A549 (cell line): Measurements from ENCODE around the gene GTF2IRD1. TPM values are rescaled to one million over a fixed set of nuclear protein-coding genes. Genes with fewer than 3 reads are reported as not detected.
A peak's percentile ranks its signal among the peaks of the same experiment; 100 is the strongest.

Experiments used
- ATAC-seq, 2 experiments: fragments of 200-7000 bp in 1 of 2; fragments of >200 bp in 1 of 2; cut with Nextera tagmentation in 1 of 2; cut with Tn5 transposase in 1 of 2; 3 replicates each; pipeline versions ENCODE4 v1.8.0 to v1.9.1; 2018 to 2020; ENCODE audit warnings: mild to moderate bottlenecking in 1 of 2, moderate library complexity in 1 of 2
- CTCF ChIA-PET: fragments of 300-600 bp; sonication (Branson Sonifier 250); formaldehyde crosslinking; extraction: SDS; loops from one replicate; lab custom pipeline; 2021; ENCODE audit warnings: antibody characterized with exemption, inconsistent platforms; lab: Yijun Ruan, JAX
- POLR2A ChIA-PET: fragments of 350-600 bp; formaldehyde crosslinking; extraction: SDS; loops from one replicate; lab custom pipeline; 2021; ENCODE audit warnings: antibody characterized with exemption, inconsistent platforms; lab: Yijun Ruan, JAX
- DNase-seq, 2 experiments: peaks; one replicate each; pipeline versions ENCODE4 v3.0.0 to v3.0.0-alpha.2; 2011 to 2016; ENCODE audit warnings: low read depth in 1 of 2, low spot score in 1 of 2
- FAIRE-seq: peaks from 2 replicates; lab custom pipeline; 2011; peaks lifted over from hg19 to GRCh38; lab: Jason Lieb, UNC
- H3K27ac ChIP-seq, 2 experiments: fragments of >200 bp; sonication (Bioruptor Twin); formaldehyde crosslinking; 3 replicates each; pipeline ENCODE4 v1.5.1; 2016 to 2017
- H3K4me1 ChIP-seq: fragments of >200 bp; sonication (Bioruptor Twin); formaldehyde crosslinking; 3 replicates; pipeline ENCODE4 v1.6.1; 2016
- H3K4me2 ChIP-seq: fragments of >200 bp; sonication (Bioruptor Twin); formaldehyde crosslinking; 3 replicates; pipeline ENCODE4 v1.6.1; 2016
- H3K4me3 ChIP-seq: fragments of >200 bp; sonication (Bioruptor Twin); formaldehyde crosslinking; 3 replicates; pipeline ENCODE4 v1.5.1; 2016
- H3K9me3 ChIP-seq: fragments of >200 bp; sonication (Bioruptor Twin); formaldehyde crosslinking; 3 replicates; pipeline ENCODE4 v1.6.1; 2016
- ATOH8 ChIP-seq: fragments of 250-450 bp; sonication (Bioruptor Pico); IDR thresholded peaks from 2 replicates; pipeline ENCODE4 v1.5.0; 2020; ENCODE audit warnings: low read depth, mild to moderate bottlenecking, moderate library complexity
- CBX8 ChIP-seq: fragments of 200-600 bp; sonication (generic); IDR thresholded peaks from 2 replicates; pipeline ENCODE4 v1.6.1; 2016
- CTCF ChIP-seq: fragments of >200 bp; sonication (Bioruptor Twin); formaldehyde crosslinking; IDR thresholded peaks from 3 replicates; pipeline ENCODE4 v1.5.1; 2016
- E2F6 ChIP-seq: IDR thresholded peaks from 2 replicates; pipeline ENCODE4 v1.6.1; 2012; ENCODE audit warnings: low read depth, borderline replicate concordance
- EHMT2 ChIP-seq: fragments of 200-600 bp; sonication (generic); IDR thresholded peaks from 2 replicates; pipeline ENCODE4 v1.6.1; 2016; ENCODE audit warnings: antibody characterized with exemption, low read depth, mild to moderate bottlenecking, moderate library complexity
- ESRRA ChIP-seq: fragments of 150-350 bp; IDR thresholded peaks from 2 replicates; pipeline ENCODE4 v1.6.1; 2014; ENCODE audit warnings: mild to moderate bottlenecking, low read length, borderline replicate concordance
- FOSB ChIP-seq: fragments of 250-450 bp; sonication (Bioruptor Pico); IDR thresholded peaks from 2 replicates; pipeline ENCODE4 v1.5.0; 2020; ENCODE audit warnings: mild to moderate bottlenecking, moderate library complexity
- GATA3 ChIP-seq: IDR thresholded peaks from 2 replicates; pipeline ENCODE4 v1.6.1; 2012; ENCODE audit warnings: borderline replicate concordance
- HOXA7 ChIP-seq: fragments of 250-450 bp; sonication (Bioruptor Pico); IDR thresholded peaks from 2 replicates; pipeline ENCODE4 v1.5.0; 2020; ENCODE audit warnings: mild to moderate bottlenecking, moderate library complexity
- HOXB13 ChIP-seq: fragments of 250-450 bp; sonication (Bioruptor Pico); IDR thresholded peaks from 2 replicates; pipeline ENCODE4 v1.5.0; 2020; ENCODE audit warnings: low read depth, mild to moderate bottlenecking, moderate library complexity
- MAFK ChIP-seq: fragments of 450-650 bp; IDR thresholded peaks from 2 replicates; pipeline ENCODE4 v1.6.1; 2014; ENCODE audit not compliant: partially characterized antibody
- MYC ChIP-seq: IDR thresholded peaks from 2 replicates; pipeline ENCODE4 v1.6.1; 2012; ENCODE audit warnings: mild to moderate bottlenecking, inconsistent platforms, low read length, improper control_type of control experiment, borderline replicate concordance
- NFE2L2 ChIP-seq: fragments of 150-350 bp; conservative IDR thresholded peaks from 2 replicates; pipeline ENCODE4 v1.6.1; 2014; ENCODE audit warnings: low read length
- NPAS2 ChIP-seq: fragments of 250-450 bp; sonication (Bioruptor Pico); IDR thresholded peaks from 2 replicates; pipeline ENCODE4 v1.8.0; 2022; ENCODE audit warnings: mild to moderate bottlenecking, moderate library complexity, borderline replicate concordance
- POLR2A ChIP-seq: IDR thresholded peaks from 2 replicates; pipeline ENCODE4 v1.6.1; 2012; ENCODE audit warnings: mild to moderate bottlenecking, low read length
- RFX5 ChIP-seq: fragments of 450-650 bp; IDR thresholded peaks from 2 replicates; pipeline ENCODE4 v1.7.1; 2014; ENCODE audit warnings: antibody characterized with exemption, mild to moderate bottlenecking, moderate library complexity
- RNF2 ChIP-seq: fragments of 200-600 bp; sonication (generic); IDR thresholded peaks from 2 replicates; pipeline ENCODE4 v1.6.1; 2016; ENCODE audit warnings: low read depth, mild to moderate bottlenecking, antibody characterized with exemption, moderate library complexity, borderline replicate concordance
- TP53 ChIP-seq: fragments of 250-450 bp; sonication (Bioruptor Pico); IDR thresholded peaks from 2 replicates; pipeline ENCODE4 v1.5.0; 2021; ENCODE audit warnings: mild to moderate bottlenecking, moderate library complexity
- USF2 ChIP-seq: fragments of 450-650 bp; IDR thresholded peaks from 2 replicates; pipeline ENCODE4 v1.6.1; 2014; ENCODE audit warnings: antibody characterized with exemption
- ZC3H11A ChIP-seq: fragments of 450-650 bp; IDR thresholded peaks from 2 replicates; pipeline ENCODE4 v1.6.1; 2014; ENCODE audit warnings: antibody characterized with exemption, mild to moderate bottlenecking
- ZSCAN20 ChIP-seq: fragments of 250-450 bp; sonication (Bioruptor Pico); IDR thresholded peaks from 2 replicates; pipeline ENCODE4 v1.8.0; 2022; ENCODE audit warnings: mild to moderate bottlenecking, moderate library complexity
- WGBS: methylation state at CpG from one replicate; pipeline ENCODE4 v1.1.6; 2017; ENCODE audit errors: missing lambda C conversion rate; 5-methylcytosine and 5-hydroxymethylcytosine counted together
- polyA plus RNA-seq, 4 experiments: library from polyadenylated mRNA; depleted of rRNA in 3 of 4; stranded (reverse); fragments of >200 nt; fragmentation: RNase III in 1 of 4; extraction: RNeasy Plus Mini Kit Qiagen cat#74134 plus additional on column Dnase treatment in 1 of 4; gene quantifications; 2 replicates in 3 of 4; 3 replicates in 1 of 4; pipeline ENCODE4 v1.2.3, GENCODE V29; 2011 to 2017

The GTF2IRD1 gene
- polyA plus RNA-seq, 2 of the 4 experiments (the other 2 are of a cell fraction), result 19.9 to 20.5 TPM

- Histone ChIP-seq H3K4me2 (no peak overlapping the region), H3K4me3 (no peak overlapping the region), H3K4me1 (peaks cover 11% of the 10 kb centered on the region), H3K27ac (no peak overlapping the region), H3K9me3 (no peaks in the 10 kb centered on the region)
- DNase-seq (no peak), ATAC-seq (no peak), FAIRE-seq (no peak)
- ChIA-PET CTCF (interaction anchor here (0.6 to 1.6 kb wide), 5 partner anchors 10 to 207 kb away, joined by 3 to 6 read pairs (median 5); no protein-coding TSS in a partner anchor), POLR2A (interaction anchor here (1.2 kb wide), 1 partner anchor 16 kb away, joined by 3 read pairs; no protein-coding TSS in a partner anchor)
- no peak for TF ChIP-seq CBX8
- TF ChIP-seq MYC, result no peak
- TF ChIP-seq HOXA7 (CRISPR knock-in tag), result no peak
- TF ChIP-seq EHMT2, result no peak
- WGBS, result 93% methylated on average over 4 of the region's 4 CpGs
Measured at GRCh38 chr7:74498354-74498753, 44.6 kb downstream of the GTF2IRD1 start.

GRCh38 chr7:74498996-74499834, 45.5 kb downstream of the GTF2IRD1 start:
- H3K9me3 ChIP-seq, result no peaks in the 10 kb centered on the region
- FAIRE-seq (peak; percentile 92), ATAC-seq (no peak), DNase-seq (no peak)
- 85% methylated on average over 8 of the region's 8 CpGs for WGBS
- ChIA-PET CTCF (interaction anchor here (0.6 to 1.6 kb wide), 4 partner anchors 10 to 206 kb away, joined by 4 to 6 read pairs (median 5); no protein-coding TSS in a partner anchor), POLR2A (interaction anchor here (1.2 kb wide), 1 partner anchor 15 kb away, joined by 3 read pairs; no protein-coding TSS in a partner anchor)
- peaks cover 11% of the 10 kb centered on the region for H3K4me1 ChIP-seq
- no peak for TF ChIP-seq MAFK
- TF ChIP-seq RNF2, result no peak
- TF ChIP-seq NFE2L2, result no peak
- TF ChIP-seq TP53, result no peak
- no peak for TF ChIP-seq HOXB13 (CRISPR knock-in tag)
- no peak for TF ChIP-seq E2F6
- TF ChIP-seq MYC, result no peak
- no peak for TF ChIP-seq POLR2A
- TF ChIP-seq RFX5, result no peak
- TF ChIP-seq FOSB (CRISPR knock-in tag), result no peak
- TF ChIP-seq CTCF, result no peak
- TF ChIP-seq EHMT2, result no peak
- no peak for TF ChIP-seq ZSCAN20 (CRISPR knock-in tag)
- TF ChIP-seq ZC3H11A, result no peak
- TF ChIP-seq ESRRA, result no peak
- no peak for TF ChIP-seq USF2
- no peak for TF ChIP-seq ATOH8
- no peak for TF ChIP-seq GATA3
- no peak for TF ChIP-seq NPAS2 (CRISPR knock-in tag)
- H3K27ac ChIP-seq, result peak overlapping the region in 1 of 2 experiments; percentile 32; a peak in 1 of 6 replicates
- no peak overlapping the region for H3K4me3 ChIP-seq
- no peak overlapping the region for H3K4me2 ChIP-seq
